GM19372 (cell line): Measurements from ENCODE around the gene EPHB2.
"Not testable (repeated sequence)": the region's sequence is repeated elsewhere in the genome, so short reads cannot be mapped to it uniquely, and the experiment has no call there.

Experiments used
- ATAC-seq: cut with Tn5 transposase; IDR thresholded peaks from one replicate; pipeline ENCODE4 v1.9.1; 2021; ENCODE audit warnings: mild to moderate bottlenecking, low read depth, moderate library complexity; ENCODE audit not compliant: unreplicated experiment

EPHB2 gene

DNA sequence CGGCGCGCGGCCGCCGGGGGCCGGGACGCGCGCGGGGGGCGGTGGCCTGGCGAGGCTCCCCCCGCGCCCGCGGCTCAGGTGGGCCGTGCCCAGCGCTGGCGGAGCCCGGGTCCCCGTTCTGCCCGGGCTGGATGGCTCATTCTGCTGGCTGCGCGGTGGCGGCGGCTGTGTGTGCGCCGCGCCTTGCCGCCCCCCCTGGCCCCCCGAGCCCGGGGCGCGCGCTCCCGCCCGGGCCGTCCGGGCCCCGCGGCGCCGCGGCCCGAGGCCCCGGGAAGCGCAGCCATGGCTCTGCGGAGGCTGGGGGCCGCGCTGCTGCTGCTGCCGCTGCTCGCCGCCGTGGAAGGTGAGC lies at the start of gene EPHB2:
Gene EPHB2 (plus strand): TSS at position 139 of the 349 bp plus-strand sequence. CDS start 144 bp downstream, at position 283.
- no peak for ATAC-seq

DNA sequence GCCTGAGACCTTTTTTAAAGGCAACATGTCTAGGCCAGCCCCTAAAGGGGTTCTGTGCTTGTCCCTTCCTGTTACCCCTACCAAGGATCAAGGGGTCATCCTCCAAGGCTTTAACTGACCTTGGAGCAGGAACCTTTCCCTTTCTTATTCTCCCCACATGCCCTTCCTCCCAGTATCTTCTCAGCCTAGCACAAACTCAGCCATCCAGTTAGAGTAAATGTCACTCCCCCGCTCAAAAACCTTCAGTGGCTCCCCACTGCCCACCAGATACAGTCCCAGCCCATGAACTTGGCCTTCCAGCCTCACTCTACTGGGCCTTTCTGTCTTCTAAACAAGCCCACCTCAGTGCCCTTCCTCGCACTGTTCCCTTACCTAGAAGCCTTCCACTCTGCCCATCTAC lies 48.8 kb upstream of the EPHB2 start:
- no peak for ATAC-seq

DNA sequence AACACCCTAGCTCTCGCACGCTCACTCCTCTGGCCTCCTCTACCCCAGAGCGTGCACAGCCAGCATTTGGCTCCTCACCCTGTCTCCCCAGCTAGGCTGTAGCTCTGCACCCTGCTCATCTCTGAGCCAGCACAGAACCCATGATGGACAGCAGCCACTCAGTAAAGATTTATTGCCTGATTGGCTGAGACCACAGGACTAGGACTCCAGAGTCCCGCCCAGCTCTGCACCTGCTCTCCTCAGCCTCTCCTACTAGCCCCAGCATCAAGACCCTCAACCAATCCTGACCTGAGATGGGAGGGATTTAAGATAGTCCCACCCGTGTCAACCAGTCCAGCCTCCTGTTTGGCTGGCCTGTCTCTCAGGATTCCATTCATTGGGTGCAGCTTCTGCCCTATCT lies 48.3 kb upstream of the EPHB2 start:
- no peak for ATAC-seq

DNA sequence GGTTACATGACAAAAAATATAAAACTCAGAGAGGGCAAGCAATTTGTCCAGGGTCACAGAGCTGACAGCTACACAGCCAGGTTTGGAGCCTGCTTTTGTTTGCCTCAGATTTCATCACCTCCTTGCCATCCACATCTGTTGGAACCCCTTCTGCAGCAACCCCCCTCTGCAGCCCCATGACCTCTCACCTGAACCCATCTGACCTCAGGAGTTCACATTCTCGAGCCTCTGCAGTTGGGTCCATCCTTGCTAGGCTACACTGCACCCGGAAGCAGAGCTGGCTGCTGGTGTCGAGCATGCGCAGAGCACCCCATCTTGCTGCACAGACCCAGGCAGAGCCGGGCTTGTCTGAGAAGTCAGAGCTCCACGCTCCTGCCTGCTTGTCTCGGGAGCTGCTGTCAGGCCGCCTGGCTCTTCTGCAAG lies 47.6 kb upstream of the EPHB2 start:
- ATAC-seq, result no peak

DNA sequence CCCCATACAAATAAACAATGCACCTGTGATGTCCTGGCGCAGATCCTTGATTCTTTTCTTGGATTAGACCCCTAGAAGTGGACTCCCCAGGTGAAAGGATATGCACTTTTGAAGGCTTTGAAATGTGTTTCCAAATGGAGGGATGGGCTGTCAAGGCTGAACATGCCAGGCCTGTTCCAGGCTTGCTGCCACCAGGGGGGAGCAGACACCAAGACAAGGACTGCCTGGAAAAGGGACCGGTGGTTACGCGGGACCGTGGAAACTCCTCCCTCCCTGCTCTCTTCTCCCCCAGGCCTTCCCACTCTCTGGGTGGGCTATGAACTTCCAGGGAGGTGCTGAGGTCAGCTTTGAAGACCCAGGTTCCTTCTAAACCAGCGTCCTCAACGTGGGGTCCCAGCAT lies 44.9 kb upstream of the EPHB2 start:
- no peak for ATAC-seq

DNA sequence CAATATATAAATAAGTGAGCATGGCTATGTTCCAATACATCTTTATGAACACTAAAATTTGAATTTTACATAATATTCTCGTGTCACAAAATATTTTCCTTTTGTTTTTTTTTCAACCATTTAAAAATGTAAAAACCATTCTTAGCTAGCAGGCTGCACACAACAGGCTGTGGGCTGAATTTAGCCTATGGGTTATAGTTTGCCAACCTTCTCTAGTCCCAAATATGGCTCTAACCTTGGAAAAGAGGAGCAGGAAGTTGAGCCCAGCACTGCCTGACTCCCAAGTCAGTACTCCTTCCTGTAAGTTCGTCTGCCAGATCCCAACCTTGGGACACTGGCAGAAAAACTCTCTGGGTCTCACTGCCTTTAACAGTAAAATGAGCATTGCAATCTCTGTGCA lies 44.2 kb upstream of the EPHB2 start:
- no peak for ATAC-seq

DNA sequence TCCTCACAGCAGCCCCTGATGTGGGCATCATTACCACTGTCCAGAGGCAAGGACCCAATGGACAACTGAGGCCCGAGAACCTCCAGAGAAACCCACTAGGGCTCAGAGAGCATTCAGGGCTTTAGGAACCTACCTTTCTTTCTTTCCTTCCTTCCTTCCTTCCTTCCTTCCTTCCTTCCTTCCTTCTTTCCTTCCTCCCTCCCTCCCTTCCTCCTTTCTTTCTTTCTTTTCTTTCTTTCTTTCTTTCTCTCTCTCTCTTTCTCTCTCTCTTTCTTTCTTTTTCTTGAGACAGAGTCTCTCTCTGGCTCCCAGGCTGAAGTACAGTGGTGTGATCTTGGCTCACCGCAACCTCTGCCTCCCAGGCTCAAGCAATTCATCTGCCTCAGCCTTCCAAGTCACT lies 41.8 kb upstream of the EPHB2 start:
- not testable (repeated sequence) for ATAC-seq

DNA sequence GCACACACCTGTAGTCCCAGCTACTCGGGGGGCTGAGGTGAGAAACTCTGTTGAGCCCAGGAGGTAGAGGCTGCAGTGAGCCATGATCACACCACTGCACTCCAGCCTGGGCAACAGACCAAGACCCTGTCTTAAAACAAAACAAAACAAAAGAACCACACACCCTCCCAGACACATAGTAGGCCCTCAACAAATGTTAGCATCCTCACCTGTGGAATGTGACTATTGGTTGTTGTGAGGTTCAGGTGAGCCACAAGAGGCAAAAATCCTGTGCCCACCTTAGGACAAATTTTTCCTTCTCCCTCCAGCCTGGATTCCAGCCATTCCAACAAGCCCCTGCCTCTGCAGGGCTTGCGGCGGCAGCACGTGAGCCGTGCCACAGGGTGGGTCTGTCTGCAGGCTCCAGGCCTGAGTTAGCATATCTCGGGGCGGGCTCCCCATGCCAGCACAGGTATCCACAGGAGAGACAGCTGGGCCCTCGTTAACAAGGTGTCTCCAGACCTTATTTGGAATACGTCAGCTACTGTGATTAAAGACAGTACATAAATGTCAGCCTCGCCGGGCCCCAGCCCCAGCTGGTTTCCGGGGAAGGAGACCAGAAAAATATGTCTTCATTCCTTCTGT lies 40.2 kb upstream of the EPHB2 start:
- no peak for ATAC-seq

DNA sequence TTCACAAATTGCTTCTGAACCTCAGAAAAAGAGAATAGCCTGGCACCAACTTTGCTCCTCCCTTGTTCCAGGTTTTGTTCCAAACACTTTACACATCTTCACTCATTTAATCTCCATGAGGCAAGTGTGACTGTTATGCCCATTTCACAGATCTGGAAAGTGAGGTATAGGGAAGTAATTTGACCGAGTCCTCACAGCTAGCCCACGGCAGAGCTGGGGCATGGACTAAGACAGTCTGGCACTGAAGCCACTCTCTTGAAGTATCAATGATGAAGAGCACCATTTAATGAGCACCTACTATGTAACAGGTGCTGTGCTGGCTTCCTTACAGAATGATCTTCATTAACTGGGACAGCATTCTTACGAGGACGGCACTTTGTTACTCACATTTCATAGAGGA lies 38.6 kb upstream of the EPHB2 start:
- no peak for ATAC-seq

DNA sequence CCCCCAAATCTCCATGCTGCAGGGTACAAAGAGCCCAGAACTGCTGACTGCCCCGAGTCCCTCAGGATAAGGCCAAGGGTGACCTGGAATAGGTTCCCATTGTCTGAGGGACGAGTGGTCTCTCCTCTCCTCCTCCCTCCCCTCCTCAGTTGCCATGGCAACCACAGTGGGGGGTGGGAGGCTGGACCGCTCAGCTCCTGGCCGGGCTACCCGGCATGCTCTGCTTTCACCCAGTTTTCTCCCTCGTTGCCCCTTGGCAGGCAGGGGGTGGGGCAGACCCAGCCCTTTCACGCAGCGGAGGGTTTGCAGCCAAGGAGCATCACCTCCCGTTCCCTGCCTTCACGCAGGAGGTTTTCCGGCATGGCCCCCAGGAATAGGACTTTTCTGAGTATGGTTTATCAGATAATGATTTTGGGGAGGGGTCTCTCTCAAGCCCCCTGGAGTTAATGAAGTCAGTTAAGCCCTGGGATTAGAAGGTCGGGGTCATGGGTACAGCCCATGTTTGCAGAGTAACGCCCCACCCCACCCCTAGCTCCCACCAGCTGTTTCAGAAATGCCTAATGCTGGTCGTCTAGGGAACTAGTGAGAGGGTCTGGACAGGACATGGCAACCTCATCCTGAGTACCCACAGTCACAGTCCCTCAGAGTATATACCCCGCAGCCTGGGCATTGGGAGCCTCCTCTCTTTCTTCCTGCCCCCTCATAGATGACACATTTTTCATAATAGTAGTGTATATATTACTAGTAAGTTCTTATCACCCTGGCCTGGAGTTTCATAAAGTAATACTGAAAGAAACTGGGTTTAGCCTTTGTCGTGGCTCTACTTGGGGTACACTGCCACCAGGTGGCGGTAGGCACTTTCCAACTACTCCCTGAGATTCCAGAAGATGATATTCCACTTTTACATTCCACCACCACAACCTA lies 36.9 kb upstream of the EPHB2 start:
- no peak for ATAC-seq

DNA sequence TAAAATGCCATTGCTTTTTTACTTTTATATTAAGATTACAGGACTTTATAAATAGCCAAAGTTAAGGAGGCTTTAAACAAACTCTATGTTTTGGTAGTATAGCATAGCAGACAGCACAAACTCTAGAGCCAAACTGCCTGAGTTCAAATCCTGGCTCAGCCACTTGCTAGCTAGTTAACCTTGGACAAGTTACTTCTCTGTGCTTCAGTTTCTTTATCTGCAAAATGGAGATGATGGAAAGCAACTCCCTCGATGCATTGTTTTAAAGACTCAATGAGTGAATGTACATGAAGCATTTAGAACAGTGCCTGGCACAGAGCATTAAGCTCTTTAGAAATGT lies 36.3 kb upstream of the EPHB2 start:
- no peak for ATAC-seq

DNA sequence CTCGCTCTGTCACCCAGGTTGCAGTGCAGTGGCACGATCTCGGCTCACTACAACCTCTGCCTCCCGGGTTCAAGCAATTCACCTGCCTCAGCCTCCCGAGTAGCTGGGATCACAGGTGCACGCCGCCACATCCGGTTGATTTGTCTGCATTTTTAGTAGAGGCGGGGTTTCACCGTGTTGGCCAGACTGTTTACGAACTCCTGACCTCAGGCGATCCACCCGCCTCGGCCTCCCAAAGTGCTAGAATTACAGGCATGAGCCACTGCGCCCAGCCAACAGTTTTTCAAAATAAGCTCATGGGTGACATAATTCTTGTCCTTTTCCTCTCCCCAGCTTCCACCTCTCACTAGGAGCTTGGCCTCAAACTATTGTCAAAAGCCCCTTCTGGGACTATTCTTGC lies 34.5 kb upstream of the EPHB2 start:
- ATAC-seq, result not testable (repeated sequence)

DNA sequence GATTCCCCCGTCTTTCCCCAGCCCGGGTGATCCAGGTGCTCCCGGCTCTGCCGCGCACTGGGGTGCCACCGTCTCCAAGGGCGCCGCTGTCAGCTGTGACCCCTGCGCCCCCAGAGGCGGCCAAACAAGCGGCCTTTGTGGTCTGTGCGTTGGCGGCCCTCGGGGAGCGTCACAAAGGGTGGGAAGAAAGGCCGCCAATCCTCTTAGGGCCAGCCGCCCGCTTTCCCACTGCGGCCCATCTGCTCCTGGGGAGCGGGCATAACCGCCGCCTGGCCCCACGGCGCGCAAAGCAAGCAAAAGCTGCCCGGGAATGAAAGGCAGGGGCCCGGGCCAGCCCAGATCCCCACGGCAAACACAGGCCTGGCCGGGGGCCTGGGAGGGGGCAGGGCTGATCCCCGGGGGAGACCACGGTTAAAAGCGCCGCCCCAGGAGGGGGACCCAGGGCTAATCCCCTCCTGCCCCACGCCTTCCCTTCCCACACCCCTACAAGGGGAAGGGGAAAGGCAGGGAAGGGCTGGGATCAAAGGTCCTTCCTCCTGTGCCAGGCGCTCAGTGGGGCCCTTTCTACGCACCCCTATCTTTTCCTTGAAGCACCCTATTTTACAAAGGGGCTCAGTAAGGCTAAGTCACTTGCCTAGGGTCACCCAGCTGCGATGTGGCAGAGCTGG lies 33.6 kb upstream of the EPHB2 start:
- ATAC-seq, result no peak

DNA sequence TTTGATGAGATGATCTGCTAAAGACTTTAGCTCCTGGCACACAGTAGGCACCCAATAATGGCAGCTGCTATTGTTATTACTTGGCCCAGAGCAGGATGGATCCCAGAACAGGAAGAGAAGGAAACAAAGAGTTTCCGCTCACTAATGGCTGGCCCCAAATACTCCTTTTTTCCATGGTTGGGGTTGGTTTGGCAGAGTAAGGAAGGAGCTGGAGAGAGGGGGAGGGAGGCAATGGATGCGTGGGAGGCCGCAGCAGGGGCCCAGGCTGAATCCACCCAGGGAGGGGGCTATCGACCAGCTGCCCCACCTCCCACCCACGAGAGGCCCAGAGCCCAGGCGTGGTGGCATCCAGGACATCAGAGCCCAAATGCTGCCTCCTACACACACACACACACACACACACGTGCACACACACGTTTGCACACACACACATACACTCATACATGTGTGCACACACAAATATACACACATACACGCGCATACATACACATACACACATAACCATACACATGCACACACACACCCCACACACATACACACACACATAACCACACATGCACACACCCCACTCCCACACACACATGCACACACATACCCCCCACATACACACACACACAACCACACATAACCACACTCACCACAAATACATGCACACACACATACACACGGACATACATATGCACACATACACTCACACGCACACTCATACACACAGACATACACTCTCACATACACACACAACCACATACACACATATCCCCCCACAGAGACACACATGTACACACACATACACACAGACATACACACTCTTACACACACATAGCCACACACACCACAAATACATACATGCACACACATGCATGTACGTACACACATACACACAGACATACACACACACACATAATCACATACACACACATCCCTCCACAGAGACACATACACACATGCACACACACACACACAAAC lies 32.4 kb upstream of the EPHB2 start:
- no peak for ATAC-seq

DNA sequence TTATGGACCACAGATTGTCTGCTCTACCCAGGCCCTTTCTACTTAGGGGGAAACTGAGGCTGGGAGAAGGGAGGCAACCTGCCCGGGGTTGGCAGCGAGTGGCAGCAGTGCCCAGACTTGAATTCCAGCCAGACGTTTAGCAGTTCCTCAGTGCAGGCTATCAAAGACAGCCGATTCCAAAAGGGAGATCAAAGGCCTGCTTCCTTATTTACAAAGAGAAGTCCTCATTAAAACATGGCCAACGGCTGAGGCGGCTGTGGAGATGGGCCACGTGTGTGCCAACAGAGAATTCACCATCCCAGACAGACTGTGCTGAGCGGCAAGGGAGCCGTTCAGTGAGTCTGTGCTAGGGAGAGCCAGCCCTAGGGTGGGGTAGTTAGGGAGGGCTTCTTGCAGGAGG lies 29.9 kb upstream of the EPHB2 start:
- ATAC-seq, result no peak

DNA sequence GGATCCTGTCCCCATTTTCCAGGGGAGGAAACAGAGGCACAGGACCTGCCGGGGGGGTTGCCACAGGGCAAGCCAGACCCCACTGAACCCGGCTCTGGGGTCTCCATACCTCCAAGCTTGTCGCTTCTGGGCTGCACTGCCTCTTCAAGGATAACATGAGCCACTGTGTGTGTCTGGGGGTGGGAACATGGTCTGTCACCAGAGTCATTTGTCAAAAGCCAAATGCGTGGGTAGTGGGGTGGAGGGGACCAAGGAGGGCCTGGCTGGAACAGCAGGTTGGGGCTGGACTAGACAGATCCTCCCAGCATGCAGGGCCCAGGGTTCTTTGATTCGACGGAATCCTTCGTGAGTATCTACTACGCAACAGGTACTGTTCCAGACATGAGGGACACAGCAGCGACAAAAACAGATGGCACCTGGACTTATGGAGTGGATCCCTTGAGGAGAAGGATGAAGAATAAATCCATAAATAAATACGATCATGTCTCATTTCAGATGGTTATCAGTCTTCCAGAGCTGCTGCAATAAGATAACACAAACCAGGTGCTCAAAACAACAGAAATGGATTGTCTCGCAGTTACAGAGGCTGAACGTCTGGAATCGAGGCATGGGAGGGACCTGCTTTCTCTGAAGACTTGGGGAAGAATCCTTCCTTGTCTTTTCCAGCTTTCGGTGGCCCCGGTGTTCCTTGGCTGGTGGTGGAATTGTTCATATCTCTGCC lies 28.9 kb upstream of the EPHB2 start:
- no peak for ATAC-seq

DNA sequence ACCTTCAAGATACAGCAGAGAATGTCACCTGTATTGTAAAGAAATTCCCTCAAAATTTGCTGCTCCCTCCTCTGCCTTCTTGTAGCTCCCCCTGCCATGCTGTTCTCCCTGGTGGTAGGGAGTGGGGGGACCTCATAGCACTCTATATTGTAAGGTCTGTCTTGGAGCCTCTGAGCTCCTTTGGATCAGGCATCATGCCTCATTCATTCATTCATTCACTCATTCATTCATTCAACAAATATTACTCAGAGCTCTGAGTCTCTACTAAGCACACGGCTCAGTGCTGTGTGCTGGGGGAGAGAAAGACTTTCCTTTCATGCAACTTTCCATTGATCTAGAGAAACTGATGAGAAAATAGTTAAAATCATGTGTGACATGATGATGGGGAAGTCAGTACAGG lies 27.1 kb upstream of the EPHB2 start:
- no peak for ATAC-seq

DNA sequence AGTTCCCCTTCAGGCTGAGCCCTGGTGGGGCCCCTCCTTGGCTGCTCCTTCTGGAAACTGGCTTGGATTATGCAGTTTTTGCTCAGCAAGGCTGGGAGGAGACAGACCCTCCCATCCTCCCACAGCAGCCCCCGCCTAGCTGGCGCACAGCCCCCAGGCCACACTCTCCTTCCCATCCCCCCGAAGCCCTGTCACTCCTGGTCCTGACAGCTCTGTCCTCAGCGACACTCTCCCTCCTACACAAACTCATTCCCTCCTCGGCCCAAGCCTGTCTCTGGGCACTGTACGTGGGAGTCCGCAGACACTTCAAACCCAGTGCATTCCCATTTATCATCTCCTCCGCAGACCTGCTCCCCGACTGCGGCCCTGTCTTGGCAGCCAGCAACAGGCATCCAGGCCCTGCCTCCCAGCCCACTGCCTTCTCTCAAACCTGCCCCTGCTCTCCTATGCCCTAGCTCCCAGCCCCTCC lies 25.0 kb upstream of the EPHB2 start:
- no peak for ATAC-seq

DNA sequence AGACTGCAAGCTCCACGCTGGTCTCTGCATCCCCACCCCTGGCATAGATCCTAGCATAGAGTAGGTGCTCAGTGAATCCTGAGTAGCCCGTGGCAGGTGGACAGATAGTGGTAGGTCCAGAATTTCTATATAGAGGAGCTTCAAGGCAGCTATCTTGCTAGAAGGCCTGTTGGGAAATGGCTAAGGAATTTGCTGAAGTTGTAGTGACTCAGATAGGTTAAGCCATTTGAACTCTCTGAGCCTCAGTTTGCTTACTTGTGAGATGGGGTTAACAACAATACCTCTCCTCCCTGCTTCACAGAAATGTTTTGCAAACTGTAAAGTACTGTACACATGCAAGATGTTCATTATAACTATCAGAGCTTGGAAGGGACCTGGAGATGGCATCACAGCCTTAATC lies 23.4 kb upstream of the EPHB2 start:
- ATAC-seq, result no peak

DNA sequence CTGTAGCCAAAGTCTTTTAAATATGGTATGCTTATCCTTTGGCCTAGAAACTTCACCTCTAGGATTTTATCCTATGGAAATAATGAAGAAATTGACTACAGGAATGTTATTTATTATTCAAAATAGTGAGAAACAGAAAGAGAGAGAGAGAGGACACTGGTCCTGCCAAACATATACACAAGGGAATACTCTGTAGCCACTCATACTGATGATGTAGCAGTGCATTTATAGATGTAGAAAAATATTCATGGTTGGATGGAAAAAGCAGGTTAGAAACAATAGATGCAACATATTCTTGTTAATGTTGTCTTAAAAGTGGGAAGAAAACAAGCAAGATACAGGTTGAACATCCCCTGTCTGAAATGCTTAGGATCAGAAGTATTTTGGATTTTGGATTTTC lies 22.2 kb upstream of the EPHB2 start:
- no peak for ATAC-seq
